ENCODE results near the gene WWOX. TPM values are rescaled to one million over a fixed set of nuclear protein-coding genes. Genes with fewer than 3 reads are reported as not detected.

WWOX gene
- total RNA-seq, 1 donor from 2014 or later, result 29.6 TPM

DNA sequence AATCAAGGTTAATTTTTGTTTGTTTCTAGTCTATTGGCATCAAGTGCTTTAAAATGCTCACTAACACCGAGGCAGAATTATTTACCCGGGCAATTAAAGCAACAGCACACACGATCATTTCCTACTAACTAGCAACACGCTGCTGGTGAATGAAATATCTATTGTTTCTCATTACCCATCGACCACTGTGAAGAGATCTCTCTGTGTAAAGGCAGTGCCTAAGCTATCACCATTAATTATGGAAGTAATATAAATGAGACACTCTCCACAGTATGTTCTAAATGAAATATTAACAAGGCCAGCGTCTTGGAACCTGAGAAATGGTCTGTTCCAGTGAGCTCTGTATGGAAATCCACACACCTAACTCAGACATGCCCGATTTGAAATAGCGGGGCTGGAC is 1103.5 kb downstream of the WWOX start:
- H3K4me3 ChIP-seq (ENCODE audit: low read depth, low read length), result no peak overlapping the region
- no peak for DNase-seq (ENCODE audit: low read depth)
- no peak for TF ChIP-seq CTCF (conservative IDR thresholded peaks at IDR 0.05; ENCODE audit: low read depth, low read length)

DNA sequence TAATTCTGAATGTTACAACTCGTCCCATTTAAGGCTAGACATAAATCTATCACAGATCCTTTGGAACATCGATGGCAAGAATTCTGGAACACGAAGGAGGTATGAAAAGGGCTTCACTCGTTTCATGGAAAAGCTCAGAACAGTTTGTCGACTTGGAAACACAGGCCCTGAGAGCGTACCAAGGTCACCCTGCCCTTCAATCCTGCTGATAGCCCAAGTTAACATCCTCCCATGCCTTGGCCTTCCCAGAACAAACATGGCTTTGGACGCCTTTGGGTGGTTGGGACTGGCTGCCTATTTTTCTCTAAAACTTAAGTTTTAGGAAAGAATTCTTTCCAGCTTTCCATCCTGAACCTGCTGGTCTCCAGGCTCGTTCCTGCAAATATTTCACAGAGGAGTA is 1105.0 kb downstream of the WWOX start:
- no peak for DNase-seq (ENCODE audit: low read depth)
- no peak overlapping the region for H3K4me3 ChIP-seq (ENCODE audit: low read depth, low read length)
- no peak for TF ChIP-seq CTCF (conservative IDR thresholded peaks at IDR 0.05; ENCODE audit: low read depth, low read length)

DNA sequence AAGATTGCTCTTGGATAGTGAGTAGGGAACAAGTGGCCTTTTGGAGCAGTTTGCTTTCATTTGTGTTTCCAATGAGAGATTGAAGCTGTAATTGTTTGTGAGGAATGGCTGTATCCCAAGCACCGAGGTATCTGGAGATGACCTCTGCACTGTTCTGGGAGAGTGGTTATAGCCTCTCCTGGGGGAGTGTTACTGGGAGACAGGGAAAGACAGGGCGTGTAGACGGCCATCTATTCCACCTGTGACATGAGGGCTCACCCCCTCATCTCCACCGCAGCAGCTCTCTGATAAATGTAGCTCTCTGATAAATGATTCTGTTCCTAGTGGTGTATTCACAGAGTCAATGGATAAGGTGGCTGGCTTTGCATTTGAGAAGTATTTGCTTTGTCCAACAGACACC is 1107.4 kb downstream of the WWOX start:
- no peak for DNase-seq (ENCODE audit: low read depth)
- no peak for TF ChIP-seq CTCF (conservative IDR thresholded peaks at IDR 0.05; ENCODE audit: low read depth, low read length)
- no peak overlapping the region for H3K4me3 ChIP-seq (ENCODE audit: low read depth, low read length)

- TF ChIP-seq CTCF (conservative IDR thresholded peaks at IDR 0.05; ENCODE audit: low read depth, low read length), result no peak
- no peak overlapping the region for H3K4me3 ChIP-seq (ENCODE audit: low read depth, low read length)
- DNase-seq (ENCODE audit: low read depth), result no peak
Measured at GRCh38 chr16:79209308-79209707, 1109.9 kb downstream of the WWOX start.

GRCh38 chr16:79210607-79211006 is 1111.2 kb downstream of the WWOX start:
- H3K4me3 ChIP-seq (ENCODE audit: low read depth, low read length), result no peak overlapping the region
- no peak for DNase-seq (ENCODE audit: low read depth)
- TF ChIP-seq CTCF (conservative IDR thresholded peaks at IDR 0.05; ENCODE audit: low read depth, low read length), result no peak

GRCh38 chr16:79211586-79211985 is 1112.1 kb downstream of the WWOX start:
- DNase-seq (ENCODE audit: low read depth), result no peak
- H3K4me3 ChIP-seq (ENCODE audit: low read depth, low read length), result no peak overlapping the region
- no peak for TF ChIP-seq CTCF (conservative IDR thresholded peaks at IDR 0.05; ENCODE audit: low read depth, low read length)

DNA sequence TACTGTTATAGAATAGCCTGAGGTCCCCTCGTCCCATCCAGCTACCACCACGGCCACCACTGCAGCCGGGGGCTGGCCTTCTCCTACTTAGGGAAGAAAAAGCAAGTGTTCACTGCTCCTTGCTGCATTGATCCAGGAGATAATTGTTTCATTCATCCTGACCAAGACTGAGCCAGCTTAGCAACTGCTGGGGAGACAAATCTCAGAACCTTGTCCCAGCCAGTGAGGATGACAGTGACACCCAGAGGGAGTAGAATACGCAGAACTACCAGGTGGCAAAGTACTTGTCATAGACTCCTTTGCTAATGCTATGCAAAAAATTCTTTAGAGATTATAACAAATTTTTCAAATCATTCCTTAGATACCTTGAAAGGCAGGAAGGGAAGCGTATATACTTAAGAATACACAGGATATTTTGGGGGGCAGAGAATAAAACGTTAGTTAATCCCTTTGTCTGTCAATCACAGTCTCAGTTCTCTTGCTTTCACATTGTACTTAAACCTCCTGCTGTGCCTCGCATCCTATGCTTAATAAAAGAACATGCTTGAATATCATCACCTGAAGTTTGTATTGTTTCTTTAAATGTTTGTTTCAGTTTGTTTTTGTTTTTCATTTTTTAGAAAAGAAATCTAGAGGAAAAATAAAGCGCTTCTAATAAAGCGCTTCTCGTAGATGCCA is 1112.8 kb downstream of the WWOX start:
- no peak overlapping the region for H3K4me3 ChIP-seq (ENCODE audit: low read depth, low read length)
- DNase-seq (ENCODE audit: low read depth), result no peak
- no peak for TF ChIP-seq CTCF (conservative IDR thresholded peaks at IDR 0.05; ENCODE audit: low read depth, low read length)

Data from epithelial cell of proximal tubule (primary cell).